Mesodermal cell (in vitro differentiated cells): ENCODE measurements around the gene PLD3.
"Not testable (repeated sequence)": the region's sequence is repeated elsewhere in the genome, so short reads cannot be mapped to it uniquely, and the experiment has no call there.

ENCODE experiments used
- H3K27ac ChIP-seq: 2 replicates; pipeline ENCODE4 v1.7.0; 2013; ENCODE audit warnings: mild to moderate bottlenecking, low read depth, low read length, moderate library complexity; ENCODE audit not compliant: severe bottlenecking
- H3K36me3 ChIP-seq: 2 replicates; pipeline ENCODE4 v1.7.1; 2013; ENCODE audit warnings: mild to moderate bottlenecking, low read length, moderate library complexity; ENCODE audit not compliant: control insufficient read depth, insufficient read depth
- H3K4me1 ChIP-seq: one replicate; pipeline ENCODE4 v1.7.1; 2013; ENCODE audit warnings: mild to moderate bottlenecking, low read length; ENCODE audit not compliant: insufficient read depth, control insufficient read depth, poor library complexity, severe bottlenecking
- H3K4me3 ChIP-seq: 2 replicates; pipeline ENCODE4 v1.7.0; 2013; ENCODE audit warnings: low read length, control low read depth, mild to moderate bottlenecking; ENCODE audit not compliant: insufficient read depth, poor library complexity, severe bottlenecking; ENCODE audit errors: extremely low read depth
- H3K9me3 ChIP-seq: 2 replicates; pipeline ENCODE4 v1.7.1; 2013; ENCODE audit warnings: mild to moderate bottlenecking, low read length, moderate library complexity; ENCODE audit not compliant: control insufficient read depth
- WGBS, 2 experiments: methylation state at CpG; one replicate each; pipeline ENCODE4 v1.1.5; 2013; ENCODE audit warnings: missing lambda C conversion rate in 2 of 2; ENCODE audit not compliant: insufficient coverage in 2 of 2; 5-methylcytosine and 5-hydroxymethylcytosine counted together

Gene PLD3

GRCh38 chr19:40333083-40333482, 15.4 kb upstream of the PLD3 start:
- H3K36me3 ChIP-seq = peaks cover 61% of the 10 kb centered on the region
- H3K4me1 ChIP-seq, H3K9me3 ChIP-seq, H3K27ac ChIP-seq, H3K4me3 ChIP-seq: not testable (repeated sequence)
- WGBS, 2 experiments = 80% methylated on average over 1 of the region's 6 CpGs; no CpG with 5 or more reads in 1 of the 2 experiments

- Histone ChIP-seq H3K36me3 (peaks cover 68% of the 10 kb centered on the region), H3K9me3 (no peaks in the 10 kb centered on the region), H3K4me3 (no peak overlapping the region), H3K4me1 (no peaks in the 10 kb centered on the region), H3K27ac (no peak overlapping the region)
Observed at GRCh38 chr19:40335101-40335500, 13.4 kb upstream of the PLD3 start.

GRCh38 chr19:40335855-40336600, 12.5 kb upstream of the PLD3 start:
- Histone ChIP-seq H3K27ac (no peak overlapping the region), H3K9me3 (no peaks in the 10 kb centered on the region), H3K4me1 (no peaks in the 10 kb centered on the region), H3K4me3 (no peak overlapping the region), H3K36me3 (peaks cover 63% of the 10 kb centered on the region)
- 92 to 97% methylated on average over 11 to 14 of the region's 15 CpGs for WGBS, 2 experiments

- H3K9me3 ChIP-seq = no peaks in the 10 kb centered on the region
- WGBS, 2 experiments = 83% methylated on average over 1 of the region's 2 CpGs; no CpG with 5 or more reads in 1 of the 2 experiments
- H3K27ac ChIP-seq = no peak overlapping the region
- H3K4me3 ChIP-seq = no peak overlapping the region
- no peaks in the 10 kb centered on the region for H3K4me1 ChIP-seq
- peaks cover 60% of the 10 kb centered on the region for H3K36me3 ChIP-seq
Observed at GRCh38 chr19:40336601-40336900, 11.9 kb upstream of the PLD3 start.

- H3K27ac ChIP-seq = no peak overlapping the region
- no peak overlapping the region for H3K4me3 ChIP-seq
Observed at GRCh38 chr19:40337107-40337506, 11.4 kb upstream of the PLD3 start.

GRCh38 chr19:40337594-40337993, 10.9 kb upstream of the PLD3 start:
- Histone ChIP-seq H3K4me3 (no peak overlapping the region), H3K27ac (no peak overlapping the region), H3K4me1 (no peaks in the 10 kb centered on the region), H3K9me3 (no peaks in the 10 kb centered on the region), H3K36me3 (peaks cover 55% of the 10 kb centered on the region)
- WGBS, 2 experiments = 93 to 95% methylated on average over 3 to 5 of the region's 5 CpGs

More at GRCh38 chr19:40337107-40337506, 11.4 kb upstream of the PLD3 start:
- H3K9me3 ChIP-seq = no peaks in the 10 kb centered on the region
- no peaks in the 10 kb centered on the region for H3K4me1 ChIP-seq
- WGBS, 2 experiments = 90 to 100% methylated on average over 1 to 2 of the region's 2 CpGs
- peaks cover 56% of the 10 kb centered on the region for H3K36me3 ChIP-seq

- Histone ChIP-seq H3K36me3 (peaks cover 43% of the 10 kb centered on the region), H3K4me3 (no peak overlapping the region), H3K9me3 (no peaks in the 10 kb centered on the region), H3K4me1 (no peaks in the 10 kb centered on the region), H3K27ac (no peak overlapping the region)
- 100% methylated on average over 1 to 2 of the region's 4 CpGs for WGBS, 2 experiments
Observed at GRCh38 chr19:40339018-40339728, 9.3 kb upstream of the PLD3 start.

GRCh38 chr19:40341601-40342482, 6.7 kb upstream of the PLD3 start:
- H3K4me3 ChIP-seq = no peak overlapping the region
- H3K36me3 ChIP-seq = peaks cover 35% of the 10 kb centered on the region
- 85 to 87% methylated on average over 4 to 7 of the region's 9 CpGs for WGBS, 2 experiments
- H3K27ac ChIP-seq = no peak overlapping the region
- no peaks in the 10 kb centered on the region for H3K9me3 ChIP-seq
- H3K4me1 ChIP-seq = no peaks in the 10 kb centered on the region

- Histone ChIP-seq H3K4me3 (no peak overlapping the region), H3K36me3 (peaks cover 33% of the 10 kb centered on the region), H3K9me3 (no peaks in the 10 kb centered on the region), H3K4me1 (no peaks in the 10 kb centered on the region), H3K27ac (no peak overlapping the region)
- WGBS, 2 experiments = 93 to 97% methylated on average over 8 of the region's 11 CpGs
Observed at GRCh38 chr19:40342644-40343311, 5.7 kb upstream of the PLD3 start.

- no peaks in the 10 kb centered on the region for H3K9me3 ChIP-seq
- no peak overlapping the region for H3K27ac ChIP-seq
- H3K4me3 ChIP-seq = no peak overlapping the region
- H3K36me3 ChIP-seq = peaks cover 23% of the 10 kb centered on the region
- H3K4me1 ChIP-seq = no peaks in the 10 kb centered on the region
- WGBS, 2 experiments = 93 to 99% methylated on average over 6 of the region's 7 CpGs
Observed at GRCh38 chr19:40344422-40344821, 4.1 kb upstream of the PLD3 start.
